ENCODE results near the gene APCS. TPM values are rescaled to one million over a fixed set of nuclear protein-coding genes. Genes with fewer than 3 reads are reported as not detected.

The APCS gene
- total and polyA plus RNA-seq, 8 donors = not detected

GRCh38 chr1:159632922-159633321 lies 45.3 kb downstream of the APCS start:
- Histone ChIP-seq H3K4me3 (no peak overlapping the region), H3K9me3 (no peaks in the 10 kb centered on the region), H3K36me3 (no peaks in the 10 kb centered on the region), H3K27ac (no peak overlapping the region), H3K4me1 (no peaks in the 10 kb centered on the region), H3K27me3 (no peaks in the 10 kb centered on the region)
- TF ChIP-seq POLR2AphosphoS5 (IDR thresholded peaks at IDR 0.05) (no peak), POLR2A (IDR thresholded peaks at IDR 0.05) (no peak), EP300 (IDR thresholded peaks at IDR 0.05) (no peak), CTCF (IDR thresholded peaks at IDR 0.05) (no peak)
- no peak for DNase-seq
- intact Hi-C loops (cut with DNase I; ENCODE audit: low total_unique reads) = no loop called here

Other genes starting within 250 kb of the APCS start
- not detected for gene OR10J4, start 155.6 kb upstream of the APCS start, total RNA-seq
- gene OR10J4, start 155.6 kb upstream of the APCS start, polyA plus RNA-seq = not detected
- gene OR10J1, start 148.1 kb upstream of the APCS start, total RNA-seq = not detected
- not detected for gene OR10J1, start 148.1 kb upstream of the APCS start, polyA plus RNA-seq
- gene OR10J5, start 51.8 kb upstream of the APCS start, total RNA-seq = not detected
- not detected for gene OR10J5, start 51.8 kb upstream of the APCS start, polyA plus RNA-seq
- gene CRP, start 126.8 kb downstream of the APCS start, total RNA-seq = not detected
- under 1 TPM in 1 of 3 donors, not detected in 2; 0.10 TPM for gene CRP, start 126.8 kb downstream of the APCS start, polyA plus RNA-seq
- 10 to 100 TPM in 3 of 5 donors, 1 to 10 TPM in 1, not detected in 1; 3.6 to 84.3 (median 27.2) TPM for gene DUSP23, start 193.1 kb downstream of the APCS start, total RNA-seq
- 100 to 1,000 TPM in 1 of 3 donors, 10 to 100 TPM in 2; 80.7 to 107 (median 86.5) TPM for gene DUSP23, start 193.1 kb downstream of the APCS start, polyA plus RNA-seq
- not detected for gene FCRL6, start 214.5 kb downstream of the APCS start, total RNA-seq
- not detected for gene FCRL6, start 214.5 kb downstream of the APCS start, polyA plus RNA-seq
- 1 to 10 TPM in 3 of 5 donors, not detected in 2; 2.0 to 4.5 (median 2.9) TPM for gene SLAMF8, start 239.0 kb downstream of the APCS start, total RNA-seq
- 1 to 10 TPM in 2 of 3 donors, under 1 TPM in 1; 0.76 to 3.1 (median 1.9) TPM for gene SLAMF8, start 239.0 kb downstream of the APCS start, polyA plus RNA-seq

All from stomach (tissue), 9 donors.